OCI-LY3 (cell line): Measurements from ENCODE around the gene RNF181.

Experiments used
- CTCF ChIP-seq: fragments of 200-600, 300-600 bp; sonication (generic); IDR thresholded peaks from 2 replicates; pipeline ENCODE4 v1.5.1; 2014; ENCODE audit warnings: antibody characterized with exemption, low read length, low read depth
- EZH2phosphoT487 ChIP-seq: fragments of 200-600 bp; shearing (Covaris generic); IDR thresholded peaks from 2 replicates; pipeline ENCODE4 v1.6.1; 2018; ENCODE audit warnings: antibody characterized with exemption, mixed run types, low read depth

- no peak for TF ChIP-seq CTCF
- TF ChIP-seq EZH2phosphoT487, result no peak
Measured at GRCh38 chr2:85621338-85621737, 25.8 kb downstream of the RNF181 start.
